ENCODE results near the gene TRAPPC2B.
"Not testable (repeated sequence)": the region's sequence is repeated elsewhere in the genome, so short reads cannot be mapped to it uniquely, and the experiment has no call there.

Gene TRAPPC2B

GRCh38 chr19:57374179-57374578, 10.8 kb downstream of the TRAPPC2B start:
- DNase-seq (ENCODE audit: low read depth in 2 of 2) = no peak

GRCh38 chr19:57374647-57375046, 11.3 kb downstream of the TRAPPC2B start:
- DNase-seq (ENCODE audit: low read depth in 2 of 2) = not testable (repeated sequence)

GRCh38 chr19:57376151-57376550, 12.8 kb downstream of the TRAPPC2B start:
- no peak for DNase-seq (ENCODE audit: low read depth in 2 of 2)

DNA sequence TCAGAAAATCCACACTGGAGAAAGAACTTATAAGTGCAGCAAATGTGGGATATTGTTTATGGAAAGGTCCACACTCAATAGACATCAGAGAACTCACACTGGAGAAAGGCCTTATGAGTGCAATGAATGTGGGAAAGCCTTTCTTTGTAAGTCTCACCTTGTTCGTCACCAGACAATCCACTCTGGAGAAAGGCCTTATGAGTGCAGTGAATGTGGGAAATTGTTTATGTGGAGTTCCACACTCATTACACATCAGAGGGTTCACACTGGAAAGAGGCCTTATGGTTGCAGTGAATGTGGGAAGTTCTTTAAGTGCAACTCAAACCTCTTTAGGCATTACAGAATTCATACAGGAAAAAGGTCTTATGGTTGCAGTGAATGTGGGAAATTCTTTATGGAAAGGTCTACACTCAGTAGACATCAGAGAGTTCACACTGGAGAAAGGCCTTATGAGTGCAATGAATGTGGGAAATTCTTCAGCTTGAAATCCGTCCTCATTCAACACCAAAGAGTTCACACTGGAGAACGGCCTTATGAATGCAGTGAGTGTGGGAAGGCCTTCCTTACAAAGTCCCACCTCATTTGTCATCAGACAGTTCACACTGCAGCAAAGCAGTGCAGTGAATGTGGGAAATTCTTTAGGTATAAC, 14.3 kb downstream of the TRAPPC2B start:
- no peak for DNase-seq (ENCODE audit: low read depth in 2 of 2)

DNA sequence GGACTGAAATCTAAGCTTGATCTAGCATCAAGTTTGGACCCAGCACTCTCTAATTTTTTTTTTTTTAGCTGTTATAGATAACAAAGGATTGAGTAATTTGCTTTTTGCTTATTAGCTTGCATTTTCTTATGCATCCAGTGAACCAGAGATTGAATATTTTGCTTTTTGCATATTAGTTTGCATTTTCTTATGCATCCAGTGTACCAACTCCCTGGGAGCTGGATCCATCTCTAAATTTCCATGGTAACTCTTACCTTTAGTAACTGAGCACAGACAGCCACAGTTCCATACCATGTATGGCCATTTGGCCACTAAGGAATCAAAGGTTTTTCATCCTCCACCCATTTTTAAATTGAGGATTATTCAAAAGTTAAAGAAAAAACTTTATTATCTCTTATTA, 17.6 kb downstream of the TRAPPC2B start:
- no peak for DNase-seq (ENCODE audit: low read depth in 2 of 2)

- no peak for DNase-seq (ENCODE audit: low read depth in 2 of 2)
Observed at GRCh38 chr19:57382806-57383488, 19.6 kb downstream of the TRAPPC2B start.

GRCh38 chr19:57389194-57389729, 25.9 kb downstream of the TRAPPC2B start:
- DNase-seq (ENCODE audit: low read depth in 2 of 2) = no peak

GRCh38 chr19:57389730-57390598, 26.6 kb downstream of the TRAPPC2B start, which contains the start of gene ZNF548:
Gene ZNF548, plus strand, starts transcription at chr19:57389854. Its CDS starts 246 bp downstream, at chr19:57390100.
- peak; percentile 91 to 95 for DNase-seq (ENCODE audit: low read depth in 2 of 2)

GRCh38 chr19:57395710-57396109, 32.4 kb downstream of the TRAPPC2B start:
- no peak for DNase-seq (ENCODE audit: low read depth in 2 of 2)

DNA sequence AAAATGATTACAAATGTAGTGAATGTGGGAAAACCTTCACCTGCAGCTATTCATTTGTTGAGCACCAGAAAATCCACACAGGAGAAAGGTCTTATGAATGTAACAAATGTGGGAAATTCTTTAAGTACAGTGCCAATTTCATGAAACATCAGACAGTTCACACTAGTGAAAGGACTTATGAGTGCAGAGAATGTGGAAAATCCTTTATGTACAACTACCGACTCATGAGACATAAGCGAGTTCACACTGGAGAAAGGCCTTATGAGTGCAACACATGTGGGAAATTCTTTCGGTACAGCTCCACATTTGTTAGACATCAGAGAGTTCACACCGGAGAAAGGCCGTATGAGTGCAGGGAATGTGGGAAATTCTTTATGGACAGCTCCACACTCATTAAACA, 35.5 kb downstream of the TRAPPC2B start:
- DNase-seq (ENCODE audit: low read depth in 2 of 2) = no peak

GRCh38 chr19:57403737-57404563, 40.6 kb downstream of the TRAPPC2B start:
- no peak for DNase-seq (ENCODE audit: low read depth in 2 of 2)

- peak; percentile 49 to 66 for DNase-seq (ENCODE audit: low read depth in 2 of 2)
Observed at GRCh38 chr19:57406516-57407123, 43.3 kb downstream of the TRAPPC2B start.

DNA sequence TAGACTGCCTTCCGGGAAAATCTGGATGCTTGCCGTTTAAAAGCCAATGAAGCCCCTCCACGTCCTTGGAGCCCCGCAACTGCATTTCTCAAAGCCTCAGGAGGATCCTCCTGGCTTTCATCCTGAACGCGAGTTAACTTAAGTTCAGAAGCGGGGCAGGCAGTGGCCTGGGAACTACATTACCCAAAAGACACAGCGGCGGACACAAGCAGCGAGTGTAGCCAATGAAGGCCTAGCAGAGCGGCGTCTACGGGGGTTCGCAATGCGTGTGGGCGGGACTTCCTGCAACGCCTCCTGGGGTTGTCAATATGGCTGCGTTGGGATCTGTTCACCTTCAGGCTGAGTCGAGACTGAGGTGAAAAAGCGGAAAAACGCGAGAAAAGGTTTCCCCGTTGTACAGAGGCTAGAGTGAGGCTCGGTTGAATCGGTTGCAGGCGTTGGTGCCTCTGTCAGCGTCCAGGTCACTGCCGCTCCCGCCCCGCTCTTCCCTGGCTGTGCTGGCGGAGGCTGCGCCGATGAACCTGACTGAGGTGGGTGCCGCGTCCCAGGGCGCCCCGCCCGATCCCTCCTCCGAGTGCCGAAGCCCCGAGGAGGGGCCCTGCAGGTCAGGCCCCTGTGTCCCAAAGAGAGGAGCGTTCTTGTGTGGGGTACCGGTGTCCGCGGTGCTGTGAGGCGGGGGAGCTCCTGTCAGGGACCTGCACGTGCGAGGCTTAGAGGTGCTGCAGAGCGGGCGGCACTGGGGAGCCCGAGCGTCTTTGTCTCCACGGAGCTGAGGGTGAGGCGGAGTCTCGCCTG, 47.7 kb downstream of the TRAPPC2B start, which contains the start of gene ZNF17:
ZNF17 (plus strand) TSS at position 285 of the 795 bp plus-strand sequence. CDS start 2,455 bp downstream, outside the sequence.
- DNase-seq (ENCODE audit: low read depth in 2 of 2) = peak; percentile 89 to 90

Measured in stimulated activated CD4-positive, alpha-beta T cell treated with anti-CD3 and anti-CD28 coated beads, Interleukin-15, amount 100 ng/mL, for 48 hours (primary cell).